Thyroid gland (tissue), 4 donors: ENCODE measurements around the gene DPP6.

Experiments used
- POLR2A ChIP-seq, 2 donors: fragments of 450-650 bp; IDR thresholded peaks; one replicate each; pipeline ENCODE4 v1.6.1; 2017; ENCODE audit warnings: antibody characterized with exemption in 2 of 2, mild to moderate bottlenecking in 2 of 2, moderate library complexity in 1 of 2
- TF ChIP-seq, protein P1 (sequence below), 6 experiments: fragments of 200-600 bp in 3 of 6; fragments of 450-650 bp in 3 of 6; sonication (generic) in 3 of 6; IDR thresholded peaks; one replicate each; pipeline ENCODE4 v1.5.1; 2016 to 2019; ENCODE audit warnings: antibody characterized with exemption in 6 of 6, mild to moderate bottlenecking in 2 of 6, inconsistent platforms in 1 of 6, moderate library complexity in 1 of 6

DNA sequence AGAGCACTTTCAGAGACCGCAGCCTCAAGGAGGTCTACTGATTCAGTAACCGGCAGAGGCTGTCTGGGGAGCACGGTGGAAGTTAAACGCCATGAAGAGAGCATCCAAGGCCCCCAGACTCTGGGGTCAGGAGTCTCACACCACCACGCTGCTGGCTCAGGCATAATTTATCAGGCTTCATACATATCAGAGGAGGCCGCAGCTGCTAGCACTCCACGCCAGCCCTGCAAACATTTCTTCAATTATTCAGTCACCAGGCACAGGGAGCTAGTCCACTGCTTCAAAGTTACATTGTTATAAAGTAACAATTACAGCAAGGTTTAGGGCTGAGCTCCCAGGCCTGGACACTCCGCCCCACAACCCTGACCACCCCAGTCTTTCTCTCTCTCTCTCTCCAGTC is 852.9 kb downstream of the DPP6 start:
- no peak for TF ChIP-seq POLR2A (IDR thresholded peaks at IDR 0.05)
- TF ChIP-seq, protein P1, sequence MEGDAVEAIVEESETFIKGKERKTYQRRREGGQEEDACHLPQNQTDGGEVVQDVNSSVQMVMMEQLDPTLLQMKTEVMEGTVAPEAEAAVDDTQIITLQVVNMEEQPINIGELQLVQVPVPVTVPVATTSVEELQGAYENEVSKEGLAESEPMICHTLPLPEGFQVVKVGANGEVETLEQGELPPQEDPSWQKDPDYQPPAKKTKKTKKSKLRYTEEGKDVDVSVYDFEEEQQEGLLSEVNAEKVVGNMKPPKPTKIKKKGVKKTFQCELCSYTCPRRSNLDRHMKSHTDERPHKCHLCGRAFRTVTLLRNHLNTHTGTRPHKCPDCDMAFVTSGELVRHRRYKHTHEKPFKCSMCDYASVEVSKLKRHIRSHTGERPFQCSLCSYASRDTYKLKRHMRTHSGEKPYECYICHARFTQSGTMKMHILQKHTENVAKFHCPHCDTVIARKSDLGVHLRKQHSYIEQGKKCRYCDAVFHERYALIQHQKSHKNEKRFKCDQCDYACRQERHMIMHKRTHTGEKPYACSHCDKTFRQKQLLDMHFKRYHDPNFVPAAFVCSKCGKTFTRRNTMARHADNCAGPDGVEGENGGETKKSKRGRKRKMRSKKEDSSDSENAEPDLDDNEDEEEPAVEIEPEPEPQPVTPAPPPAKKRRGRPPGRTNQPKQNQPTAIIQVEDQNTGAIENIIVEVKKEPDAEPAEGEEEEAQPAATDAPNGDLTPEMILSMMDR (IDR thresholded peaks at IDR 0.05) = no peak
